ENCODE measurements around the gene SORL1. TPM values are rescaled to one million over a fixed set of nuclear protein-coding genes. Genes with fewer than 3 reads are reported as not detected.

The SORL1 gene
- total RNA-seq, 6 experiments from 2014 or later, result 0.19 to 0.48 (median 0.36) TPM

GRCh38 chr11:121494355-121495099, 42.4 kb downstream of the SORL1 start:
- H3K4me1 Mint-ChIP-seq (ENCODE audit: low read depth), result no peaks in the 10 kb centered on the region
- H3K9me3 Mint-ChIP-seq, result no peaks in the 10 kb centered on the region
- H3K4me3 Mint-ChIP-seq, result no peak overlapping the region
- DNase-seq, result no peak
- TF ChIP-seq CTCF (IDR thresholded peaks at IDR 0.05), result no peak
- peaks cover 9% of the 10 kb centered on the region for H3K27me3 Mint-ChIP-seq (ENCODE audit: insufficient read depth)
- H3K27ac Mint-ChIP-seq, result no peak overlapping the region
- no peaks in the 10 kb centered on the region for H3K36me3 Mint-ChIP-seq (ENCODE audit: low read depth)

- Mint-ChIP-seq H3K27ac (no peak overlapping the region), H3K4me1 (ENCODE audit: low read depth) (no peaks in the 10 kb centered on the region), H3K4me3 (no peak overlapping the region), H3K9me3 (no peaks in the 10 kb centered on the region), H3K36me3 (ENCODE audit: low read depth) (no peaks in the 10 kb centered on the region), H3K27me3 (ENCODE audit: insufficient read depth) (peaks cover 6% of the 10 kb centered on the region)
- no peak for TF ChIP-seq CTCF (IDR thresholded peaks at IDR 0.05)
- DNase-seq, result no peak
Observed at GRCh38 chr11:121497176-121497998, 45.3 kb downstream of the SORL1 start.

GRCh38 chr11:121499405-121499804, 47.3 kb downstream of the SORL1 start:
- H3K27ac Mint-ChIP-seq, result no peak overlapping the region
- no peak for DNase-seq
- no peaks in the 10 kb centered on the region for H3K4me1 Mint-ChIP-seq (ENCODE audit: low read depth)
- no peak overlapping the region for H3K4me3 Mint-ChIP-seq
- no peak for TF ChIP-seq CTCF (IDR thresholded peaks at IDR 0.05)
- peaks cover 11% of the 10 kb centered on the region for H3K27me3 Mint-ChIP-seq (ENCODE audit: insufficient read depth)
- H3K9me3 Mint-ChIP-seq, result no peaks in the 10 kb centered on the region
- no peaks in the 10 kb centered on the region for H3K36me3 Mint-ChIP-seq (ENCODE audit: low read depth)

- Mint-ChIP-seq H3K4me3 (no peak overlapping the region), H3K4me1 (ENCODE audit: low read depth) (no peaks in the 10 kb centered on the region), H3K27ac (no peak overlapping the region), H3K27me3 (ENCODE audit: insufficient read depth) (peaks cover 11% of the 10 kb centered on the region), H3K9me3 (no peaks in the 10 kb centered on the region), H3K36me3 (ENCODE audit: low read depth) (no peaks in the 10 kb centered on the region)
- TF ChIP-seq CTCF (IDR thresholded peaks at IDR 0.05), result no peak
- no peak for DNase-seq
Observed at GRCh38 chr11:121500275-121500674, 48.2 kb downstream of the SORL1 start.

GRCh38 chr11:121500717-121501116, 48.6 kb downstream of the SORL1 start:
- Mint-ChIP-seq H3K27ac (no peak overlapping the region), H3K27me3 (ENCODE audit: insufficient read depth) (peaks cover 10% of the 10 kb centered on the region), H3K36me3 (ENCODE audit: low read depth) (no peaks in the 10 kb centered on the region), H3K4me3 (no peak overlapping the region), H3K4me1 (ENCODE audit: low read depth) (no peaks in the 10 kb centered on the region), H3K9me3 (no peaks in the 10 kb centered on the region)
- DNase-seq, result no peak
- TF ChIP-seq CTCF (IDR thresholded peaks at IDR 0.05), result no peak

Measured in HFFc6 (cell line).